Activated T-helper 1 cell treated with anti-CD3 and anti-CD28 coated beads, Interleukin-12 subunit alpha, Interleukin-12 subunit beta, Interleukin-2, Interleukin-4 antibody, amounts not matched to agents 30 ng/mL and 10 ng/mL and 1 ng/mL, durations not matched to agents 14 hours and 24 hours and 36 hours (primary cell): ENCODE measurements around the gene TLE3. TPM values are rescaled to one million over a fixed set of nuclear protein-coding genes. Genes with fewer than 3 reads are reported as not detected.

ENCODE experiments used
- DNase-seq: peaks from one replicate; pipeline ENCODE4 v3.0.0; 2021; ENCODE audit warnings: low spot score
- H3K27ac Mint-ChIP-seq: one replicate; pipeline ENCODE4 v1.8.0; 2021; ENCODE audit warnings: mild to moderate bottlenecking, mixed read lengths
- H3K27me3 Mint-ChIP-seq: one replicate; pipeline ENCODE4 v1.8.0; 2022; ENCODE audit warnings: mild to moderate bottlenecking, moderate library complexity, mixed read lengths; ENCODE audit not compliant: insufficient read depth
- H3K36me3 Mint-ChIP-seq: one replicate; pipeline ENCODE4 v1.8.0; 2021; ENCODE audit warnings: low read depth, mixed read lengths
- H3K4me1 Mint-ChIP-seq: one replicate; pipeline ENCODE4 v1.8.0; 2021; ENCODE audit warnings: low read depth, mixed read lengths
- H3K4me3 Mint-ChIP-seq: one replicate; pipeline ENCODE4 v1.8.0; 2021; ENCODE audit warnings: mild to moderate bottlenecking, moderate library complexity, mixed read lengths
- H3K9me3 Mint-ChIP-seq: one replicate; pipeline ENCODE4 v1.8.0; 2021; ENCODE audit warnings: mixed read lengths
- intact Hi-C: fragments of 100-400 bp; cut with micrococcal nuclease; formaldehyde crosslinking; loops from one replicate; pipeline ENCODE4 v1.15.1; 2024
- total RNA-seq: library from RNA; stranded (reverse); gene quantifications from 2 replicates; pipeline ENCODE4 v1.2.3, GENCODE V29; 2022

The TLE3 gene
- total RNA-seq, 1 donor from 2014 or later: 126 TPM

- Mint-ChIP-seq H3K27me3 (no peaks in the 10 kb centered on the region), H3K27ac (no peak overlapping the region), H3K4me1 (no peaks in the 10 kb centered on the region), H3K4me3 (no peak overlapping the region), H3K9me3 (no peaks in the 10 kb centered on the region), H3K36me3 (peaks cover 58% of the 10 kb centered on the region)
- intact Hi-C loops: no loop called here
- DNase-seq: no peak
Measured at GRCh38 chr15:70060214-70060992, 37.3 kb downstream of the TLE3 start.

GRCh38 chr15:70059476-70060213 lies 38.1 kb downstream of the TLE3 start:
- H3K36me3 Mint-ChIP-seq: peaks cover 62% of the 10 kb centered on the region

DNA sequence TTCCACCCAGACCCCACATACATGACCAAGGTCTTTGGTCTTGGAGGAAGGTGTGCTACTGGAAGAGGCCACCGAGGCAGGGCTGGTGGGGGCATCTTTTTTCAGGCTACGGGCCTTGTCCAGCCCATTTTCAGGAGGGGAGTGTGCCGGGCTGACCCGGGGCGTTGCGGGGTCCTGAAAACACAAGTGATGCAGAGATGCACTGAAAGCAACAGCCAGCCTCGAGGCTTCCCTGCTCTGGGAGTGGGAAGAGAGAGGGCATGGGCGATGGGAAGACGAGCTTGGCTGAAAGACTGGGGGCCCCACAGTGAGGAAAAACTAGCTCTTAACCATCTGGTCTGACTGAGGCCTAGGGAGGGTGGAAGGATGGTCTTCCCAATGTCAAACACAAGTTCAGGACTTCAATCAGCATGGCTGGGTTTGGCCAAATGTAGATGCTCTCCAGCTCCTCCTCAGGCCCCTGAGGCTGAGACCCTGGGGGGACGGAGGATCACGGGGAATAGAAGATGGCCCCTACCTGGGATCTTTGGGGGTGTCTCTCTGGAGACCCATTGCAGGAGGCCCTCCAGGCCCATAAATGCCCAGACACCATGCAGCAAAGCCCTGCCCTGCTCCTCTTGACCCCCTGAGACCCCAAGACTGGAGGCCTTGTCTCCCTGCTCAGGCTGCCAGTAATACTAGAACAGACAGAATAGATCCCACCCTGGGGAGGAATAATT lies 38.9 kb downstream of the TLE3 start:
- Mint-ChIP-seq H3K27me3 (no peaks in the 10 kb centered on the region), H3K4me3 (no peak overlapping the region), H3K27ac (no peak overlapping the region), H3K4me1 (no peaks in the 10 kb centered on the region), H3K9me3 (no peaks in the 10 kb centered on the region), H3K36me3 (peaks cover 61% of the 10 kb centered on the region)
- intact Hi-C loops: no loop called here
- no peak for DNase-seq

More at GRCh38 chr15:70059476-70060213, 38.1 kb downstream of the TLE3 start:
- Mint-ChIP-seq H3K4me3 (no peak overlapping the region), H3K4me1 (no peaks in the 10 kb centered on the region), H3K9me3 (no peaks in the 10 kb centered on the region), H3K27me3 (no peaks in the 10 kb centered on the region), H3K27ac (no peak overlapping the region)
- no peak for DNase-seq
- intact Hi-C loops: no loop called here

- peaks cover 66% of the 10 kb centered on the region for H3K36me3 Mint-ChIP-seq
- no peaks in the 10 kb centered on the region for H3K4me1 Mint-ChIP-seq
- no peaks in the 10 kb centered on the region for H3K27me3 Mint-ChIP-seq
- H3K4me3 Mint-ChIP-seq: no peak overlapping the region
- intact Hi-C loops: no loop called here
- no peak for DNase-seq
- H3K27ac Mint-ChIP-seq: no peak overlapping the region
- no peaks in the 10 kb centered on the region for H3K9me3 Mint-ChIP-seq
Measured at GRCh38 chr15:70057931-70058641, 39.6 kb downstream of the TLE3 start.

DNA sequence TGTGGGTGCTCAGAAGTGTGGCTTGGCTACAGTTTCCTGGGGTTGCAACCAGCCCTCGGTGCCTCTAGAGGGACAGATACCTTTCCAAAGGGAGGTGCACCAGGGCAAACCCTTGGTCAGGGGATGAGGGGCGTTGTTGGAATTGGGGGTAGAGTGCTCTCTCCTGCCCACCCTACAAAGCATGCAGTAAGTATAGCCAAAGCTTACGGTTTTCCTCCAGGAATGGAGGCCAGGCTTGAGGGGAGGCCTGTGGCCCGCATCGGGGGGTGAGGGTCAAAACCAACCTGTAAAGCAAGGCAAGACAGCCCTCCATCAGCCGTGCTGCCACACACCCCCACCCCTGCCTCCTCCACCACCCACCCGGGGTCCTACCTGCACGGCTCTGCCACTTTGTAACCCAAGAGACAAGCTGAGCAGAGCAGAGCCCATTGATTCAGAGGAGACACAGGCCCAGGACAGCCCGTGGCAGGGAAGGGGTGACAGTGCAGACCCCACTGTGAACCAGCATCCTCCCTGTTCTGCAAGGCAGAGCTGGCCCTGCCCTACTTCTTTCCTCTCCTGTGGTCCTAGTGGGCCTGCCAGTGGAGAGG lies 41.5 kb downstream of the TLE3 start:
- H3K27ac Mint-ChIP-seq: no peak overlapping the region
- intact Hi-C loops: no loop called here
- H3K4me1 Mint-ChIP-seq: no peaks in the 10 kb centered on the region
- peaks cover 60% of the 10 kb centered on the region for H3K36me3 Mint-ChIP-seq
- no peak for DNase-seq
- H3K4me3 Mint-ChIP-seq: no peak overlapping the region
- no peaks in the 10 kb centered on the region for H3K9me3 Mint-ChIP-seq
- no peaks in the 10 kb centered on the region for H3K27me3 Mint-ChIP-seq

DNA sequence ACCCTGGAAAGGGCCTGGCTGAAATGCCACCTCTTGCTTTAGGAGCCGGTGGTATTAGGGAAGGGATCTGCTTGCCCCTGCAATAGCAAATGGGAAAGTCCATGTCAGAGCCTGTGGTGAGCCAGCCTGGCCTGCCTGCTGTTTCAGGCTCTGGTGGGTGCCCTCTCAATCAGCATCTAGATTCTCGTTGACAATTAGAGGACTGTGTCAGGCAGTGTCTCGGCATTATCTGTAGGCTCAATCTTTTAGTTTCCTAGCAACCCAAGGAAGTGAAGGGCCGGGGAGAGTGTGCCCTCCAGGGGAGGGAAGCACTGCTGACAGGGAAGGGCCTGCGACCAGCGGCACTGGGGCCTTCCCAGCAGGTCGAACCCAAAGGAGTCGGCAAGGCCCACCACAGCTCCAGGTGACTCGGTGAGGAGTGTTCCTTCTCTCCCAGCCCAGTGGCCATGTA lies 42.1 kb downstream of the TLE3 start:
- peaks cover 59% of the 10 kb centered on the region for H3K36me3 Mint-ChIP-seq
- no peaks in the 10 kb centered on the region for H3K9me3 Mint-ChIP-seq
- no peaks in the 10 kb centered on the region for H3K4me1 Mint-ChIP-seq
- no peak for DNase-seq
- H3K27ac Mint-ChIP-seq: no peak overlapping the region
- H3K27me3 Mint-ChIP-seq: no peaks in the 10 kb centered on the region
- intact Hi-C loops: no loop called here
- no peak overlapping the region for H3K4me3 Mint-ChIP-seq

GRCh38 chr15:70054884-70055387 lies 42.8 kb downstream of the TLE3 start:
- Mint-ChIP-seq H3K27ac (no peak overlapping the region), H3K4me1 (no peaks in the 10 kb centered on the region), H3K36me3 (peaks cover 63% of the 10 kb centered on the region)

GRCh38 chr15:70054366-70054765 lies 43.4 kb downstream of the TLE3 start:
- Mint-ChIP-seq H3K9me3 (no peaks in the 10 kb centered on the region), H3K4me3 (no peak overlapping the region), H3K27me3 (no peaks in the 10 kb centered on the region), H3K4me1 (no peaks in the 10 kb centered on the region), H3K27ac (no peak overlapping the region), H3K36me3 (peaks cover 61% of the 10 kb centered on the region)
- intact Hi-C loops: no loop called here
- DNase-seq: no peak

More at GRCh38 chr15:70054884-70055387, 42.8 kb downstream of the TLE3 start:
- H3K9me3 Mint-ChIP-seq: no peaks in the 10 kb centered on the region
- H3K27me3 Mint-ChIP-seq: no peaks in the 10 kb centered on the region
- no peak overlapping the region for H3K4me3 Mint-ChIP-seq
- intact Hi-C loops: no loop called here
- DNase-seq: no peak

DNA sequence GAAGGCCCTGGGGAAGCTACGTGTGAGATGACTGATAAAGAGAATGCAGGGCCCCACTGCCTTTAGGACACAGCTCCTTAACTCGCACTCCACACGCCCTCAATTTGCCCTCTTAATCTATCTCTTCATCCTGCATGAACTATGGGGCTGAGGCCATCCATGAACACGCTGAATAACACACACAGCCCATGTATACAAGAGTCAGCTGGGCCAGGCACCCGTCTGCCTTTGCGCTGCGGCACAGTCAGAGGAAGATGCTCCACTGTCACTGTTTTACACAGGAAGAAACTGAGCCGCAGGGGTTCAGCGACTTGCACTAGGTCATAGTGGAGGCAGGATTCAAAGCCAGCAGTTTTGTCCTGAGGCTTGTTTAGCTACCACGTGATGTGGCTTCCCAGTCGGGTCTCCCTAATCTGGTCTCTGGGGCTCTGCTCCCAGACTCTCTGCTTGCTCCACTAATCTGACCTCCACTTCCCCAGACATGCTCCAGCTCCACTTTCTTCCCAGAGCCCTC lies 43.9 kb downstream of the TLE3 start:
- no peaks in the 10 kb centered on the region for H3K27me3 Mint-ChIP-seq
- H3K4me1 Mint-ChIP-seq: no peaks in the 10 kb centered on the region
- no peaks in the 10 kb centered on the region for H3K9me3 Mint-ChIP-seq
- H3K4me3 Mint-ChIP-seq: no peak overlapping the region
- intact Hi-C loops: no loop called here
- no peak for DNase-seq
- H3K27ac Mint-ChIP-seq: no peak overlapping the region
- peaks cover 59% of the 10 kb centered on the region for H3K36me3 Mint-ChIP-seq

DNA sequence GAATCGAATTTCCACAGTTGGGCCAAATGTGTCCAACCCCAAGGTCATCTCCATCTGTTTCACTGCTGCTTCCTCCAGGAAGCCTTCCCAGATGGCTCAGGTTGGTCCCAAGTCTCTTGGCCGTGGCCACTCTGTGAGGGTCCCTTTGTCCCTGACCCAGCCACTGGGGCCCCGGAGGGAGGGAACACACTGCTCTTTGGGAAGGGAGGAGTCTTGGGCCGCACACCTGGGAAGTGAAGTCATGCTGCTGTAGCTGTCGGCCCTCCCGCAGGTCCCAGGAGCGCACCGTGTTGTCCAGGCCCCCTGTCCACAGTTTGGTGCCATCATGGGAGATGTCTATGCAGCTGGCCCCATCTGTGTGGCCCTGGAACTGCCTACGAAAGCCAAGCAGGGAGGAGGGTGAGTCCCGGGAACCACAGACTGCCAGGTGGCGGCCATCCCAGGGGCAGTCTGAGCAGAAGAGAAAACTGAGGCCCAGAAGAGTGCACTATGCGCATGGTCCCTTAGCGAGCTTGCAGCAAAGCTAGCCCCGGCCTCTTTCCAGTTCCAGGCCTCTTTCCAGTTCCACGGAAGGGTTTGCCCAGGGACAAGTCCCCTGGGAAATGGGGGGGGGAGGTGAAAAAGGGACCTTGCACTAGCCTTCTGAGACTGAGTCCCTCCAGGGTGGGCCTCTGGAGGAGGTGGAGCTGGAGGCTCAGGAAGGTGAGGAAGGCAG lies 44.6 kb downstream of the TLE3 start:
- Mint-ChIP-seq H3K36me3 (peaks cover 53% of the 10 kb centered on the region), H3K27ac (no peak overlapping the region), H3K4me3 (no peak overlapping the region), H3K9me3 (no peaks in the 10 kb centered on the region), H3K4me1 (no peaks in the 10 kb centered on the region), H3K27me3 (no peaks in the 10 kb centered on the region)
- intact Hi-C loops: no loop called here
- DNase-seq: no peak

GRCh38 chr15:70051948-70052633 lies 45.6 kb downstream of the TLE3 start:
- no peak for DNase-seq
- H3K4me3 Mint-ChIP-seq: no peak overlapping the region
- no peaks in the 10 kb centered on the region for H3K27me3 Mint-ChIP-seq
- H3K4me1 Mint-ChIP-seq: no peaks in the 10 kb centered on the region
- intact Hi-C loops: no loop called here
- peaks cover 50% of the 10 kb centered on the region for H3K36me3 Mint-ChIP-seq
- no peaks in the 10 kb centered on the region for H3K9me3 Mint-ChIP-seq
- no peak overlapping the region for H3K27ac Mint-ChIP-seq
